Hematopoietic multipotent progenitor cell treated with erythropoietin and hydrocortisone succinate and interleukin-3 and kit ligand, for 17 days (in vitro differentiated cells): ENCODE measurements around the gene TBC1D3L.
"Not testable (repeated sequence)": the region's sequence is repeated elsewhere in the genome, so short reads cannot be mapped to it uniquely, and the experiment has no call there.

Experiments used
- DNase-seq: peaks from one replicate; pipeline ENCODE4 v3.0.0-alpha.2; 2015; ENCODE audit warnings: low spot score

The TBC1D3L gene

DNA sequence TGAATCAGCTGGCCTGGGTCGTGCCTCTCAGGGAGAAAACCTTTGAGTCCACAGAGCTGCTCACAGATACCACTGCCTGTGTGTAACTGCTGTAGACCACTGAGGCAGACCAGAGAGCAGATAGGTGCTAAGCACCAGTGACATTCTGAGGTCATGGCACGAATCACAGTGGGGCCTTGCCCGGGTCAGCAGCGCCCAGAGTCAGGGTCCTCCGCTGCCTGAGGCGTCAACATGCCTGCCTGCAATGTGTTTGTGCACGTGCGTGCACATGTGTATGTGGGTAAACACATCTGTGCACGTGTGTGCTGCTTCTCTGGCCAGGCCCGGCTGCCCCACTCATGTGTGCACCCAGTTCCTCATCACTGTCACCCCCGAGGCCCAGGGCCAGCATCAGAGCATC, at the start of gene TBC1D3L:
TSS of gene TBC1D3L (minus strand) at position 101 of the 400 bp plus-strand sequence. CDS start 1,540 bp downstream, outside the sequence.
- not testable (repeated sequence) for DNase-seq

- not testable (repeated sequence) for DNase-seq
Measured at GRCh38 chr17:38003676-38004075, 14.8 kb upstream of the TBC1D3L start, which contains the start of gene TBC1D3D. Gene TBC1D3D (plus strand): TSS chr17:38003976. CDS start chr17:38005561, 1,585 bp downstream.
